ENCODE data around the gene B3GAT2. TPM values are rescaled to one million over a fixed set of nuclear protein-coding genes. Genes with fewer than 3 reads are reported as not detected.

Gene B3GAT2
- total and polyA plus RNA-seq, 2 of the 13 experiments (the other 11 are each of a cell fraction or from before 2014, with no cell fraction given) = 0.01 to 0.02 TPM

DNA sequence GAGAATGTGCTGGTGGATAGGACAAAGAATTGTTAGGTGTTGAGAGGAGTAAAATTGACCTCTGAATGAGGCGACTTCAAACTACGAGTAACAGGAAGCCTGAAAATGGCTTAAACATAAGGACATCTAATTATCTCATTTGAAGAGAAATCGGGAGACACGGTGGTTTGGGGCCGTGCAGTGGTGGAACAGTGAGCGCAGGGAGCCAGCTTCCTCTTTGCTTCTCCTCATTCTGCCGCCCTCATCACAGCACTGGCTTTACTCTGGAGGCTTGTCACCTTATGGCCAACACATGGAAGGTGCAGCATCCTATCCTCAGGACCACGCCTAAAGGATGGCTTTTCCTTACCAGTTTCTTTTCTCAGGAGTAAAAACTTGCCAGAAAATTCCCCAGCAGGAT lies 114.3 kb downstream of the B3GAT2 start (continued):
- TF ChIP-seq, protein P1, sequence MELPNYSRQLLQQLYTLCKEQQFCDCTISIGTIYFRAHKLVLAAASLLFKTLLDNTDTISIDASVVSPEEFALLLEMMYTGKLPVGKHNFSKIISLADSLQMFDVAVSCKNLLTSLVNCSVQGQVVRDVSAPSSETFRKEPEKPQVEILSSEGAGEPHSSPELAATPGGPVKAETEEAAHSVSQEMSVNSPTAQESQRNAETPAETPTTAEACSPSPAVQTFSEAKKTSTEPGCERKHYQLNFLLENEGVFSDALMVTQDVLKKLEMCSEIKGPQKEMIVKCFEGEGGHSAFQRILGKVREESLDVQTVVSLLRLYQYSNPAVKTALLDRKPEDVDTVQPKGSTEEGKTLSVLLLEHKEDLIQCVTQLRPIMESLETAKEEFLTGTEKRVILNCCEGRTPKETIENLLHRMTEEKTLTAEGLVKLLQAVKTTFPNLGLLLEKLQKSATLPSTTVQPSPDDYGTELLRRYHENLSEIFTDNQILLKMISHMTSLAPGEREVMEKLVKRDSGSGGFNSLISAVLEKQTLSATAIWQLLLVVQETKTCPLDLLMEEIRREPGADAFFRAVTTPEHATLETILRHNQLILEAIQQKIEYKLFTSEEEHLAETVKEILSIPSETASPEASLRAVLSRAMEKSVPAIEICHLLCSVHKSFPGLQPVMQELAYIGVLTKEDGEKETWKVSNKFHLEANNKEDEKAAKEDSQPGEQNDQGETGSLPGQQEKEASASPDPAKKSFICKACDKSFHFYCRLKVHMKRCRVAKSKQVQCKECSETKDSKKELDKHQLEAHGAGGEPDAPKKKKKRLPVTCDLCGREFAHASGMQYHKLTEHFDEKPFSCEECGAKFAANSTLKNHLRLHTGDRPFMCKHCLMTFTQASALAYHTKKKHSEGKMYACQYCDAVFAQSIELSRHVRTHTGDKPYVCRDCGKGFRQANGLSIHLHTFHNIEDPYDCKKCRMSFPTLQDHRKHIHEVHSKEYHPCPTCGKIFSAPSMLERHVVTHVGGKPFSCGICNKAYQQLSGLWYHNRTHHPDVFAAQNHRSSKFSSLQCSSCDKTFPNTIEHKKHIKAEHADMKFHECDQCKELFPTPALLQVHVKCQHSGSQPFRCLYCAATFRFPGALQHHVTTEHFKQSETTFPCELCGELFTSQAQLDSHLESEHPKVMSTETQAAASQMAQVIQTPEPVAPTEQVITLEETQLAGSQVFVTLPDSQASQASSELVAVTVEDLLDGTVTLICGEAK (IDR thresholded peaks at IDR 0.05) = no peak
- TF ChIP-seq, protein P1 (CRISPR knock-in tag; IDR thresholded peaks at IDR 0.05) = no peak
- TF ChIP-seq ZBTB21 (CRISPR knock-in tag; IDR thresholded peaks at IDR 0.05) = no peak
- TF ChIP-seq, protein P2, sequence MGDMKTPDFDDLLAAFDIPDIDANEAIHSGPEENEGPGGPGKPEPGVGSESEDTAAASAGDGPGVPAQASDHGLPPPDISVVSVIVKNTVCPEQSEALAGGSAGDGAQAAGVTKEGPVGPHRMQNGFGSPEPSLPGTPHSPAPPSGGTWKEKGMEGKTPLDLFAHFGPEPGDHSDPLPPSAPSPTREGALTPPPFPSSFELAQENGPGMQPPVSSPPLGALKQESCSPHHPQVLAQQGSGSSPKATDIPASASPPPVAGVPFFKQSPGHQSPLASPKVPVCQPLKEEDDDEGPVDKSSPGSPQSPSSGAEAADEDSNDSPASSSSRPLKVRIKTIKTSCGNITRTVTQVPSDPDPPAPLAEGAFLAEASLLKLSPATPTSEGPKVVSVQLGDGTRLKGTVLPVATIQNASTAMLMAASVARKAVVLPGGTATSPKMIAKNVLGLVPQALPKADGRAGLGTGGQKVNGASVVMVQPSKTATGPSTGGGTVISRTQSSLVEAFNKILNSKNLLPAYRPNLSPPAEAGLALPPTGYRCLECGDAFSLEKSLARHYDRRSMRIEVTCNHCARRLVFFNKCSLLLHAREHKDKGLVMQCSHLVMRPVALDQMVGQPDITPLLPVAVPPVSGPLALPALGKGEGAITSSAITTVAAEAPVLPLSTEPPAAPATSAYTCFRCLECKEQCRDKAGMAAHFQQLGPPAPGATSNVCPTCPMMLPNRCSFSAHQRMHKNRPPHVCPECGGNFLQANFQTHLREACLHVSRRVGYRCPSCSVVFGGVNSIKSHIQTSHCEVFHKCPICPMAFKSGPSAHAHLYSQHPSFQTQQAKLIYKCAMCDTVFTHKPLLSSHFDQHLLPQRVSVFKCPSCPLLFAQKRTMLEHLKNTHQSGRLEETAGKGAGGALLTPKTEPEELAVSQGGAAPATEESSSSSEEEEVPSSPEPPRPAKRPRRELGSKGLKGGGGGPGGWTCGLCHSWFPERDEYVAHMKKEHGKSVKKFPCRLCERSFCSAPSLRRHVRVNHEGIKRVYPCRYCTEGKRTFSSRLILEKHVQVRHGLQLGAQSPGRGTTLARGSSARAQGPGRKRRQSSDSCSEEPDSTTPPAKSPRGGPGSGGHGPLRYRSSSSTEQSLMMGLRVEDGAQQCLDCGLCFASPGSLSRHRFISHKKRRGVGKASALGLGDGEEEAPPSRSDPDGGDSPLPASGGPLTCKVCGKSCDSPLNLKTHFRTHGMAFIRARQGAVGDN (CRISPR knock-in tag; IDR thresholded peaks at IDR 0.05) = no peak
- TF ChIP-seq MTA3 (CRISPR knock-in tag; IDR thresholded peaks at IDR 0.05) = no peak

Data from HepG2 (cell line).